Suprapubic skin (tissue), 4 donors: Measurements from ENCODE around the gene TRPV4. TPM values are rescaled to one million over a fixed set of nuclear protein-coding genes. Genes with fewer than 3 reads are reported as not detected.
A peak's percentile ranks its signal among the peaks of the same experiment; 100 is the strongest.

ENCODE experiments used
- DNase-seq, 2 donors: peaks; one replicate each; pipeline ENCODE4 v3.0.0-alpha.2; 2019; ENCODE audit warnings: low spot score in 2 of 2
- H3K27ac ChIP-seq: fragments of 200-600 bp; sonication (generic); one replicate; pipeline ENCODE4 v1.5.1; 2019
- H3K27me3 ChIP-seq: fragments of 200-600 bp; sonication (generic); one replicate; pipeline ENCODE4 v1.5.1; 2019
- H3K36me3 ChIP-seq: fragments of 200-600 bp; sonication (generic); one replicate; pipeline ENCODE4 v1.5.1; 2019
- H3K4me1 ChIP-seq: fragments of 200-600 bp; sonication (generic); one replicate; pipeline ENCODE4 v1.5.1; 2019
- H3K4me3 ChIP-seq: fragments of 200-600 bp; sonication (generic); one replicate; pipeline ENCODE4 v1.5.1; 2019; ENCODE audit warnings: mild to moderate bottlenecking
- H3K9me3 ChIP-seq: fragments of 200-600 bp; sonication (generic); one replicate; pipeline ENCODE4 v1.5.1; 2019
- CTCF ChIP-seq, 2 donors: fragments of 200-600 bp in 1 of 2; fragments of 450-650 bp in 1 of 2; sonication (generic) in 1 of 2; IDR thresholded peaks; one replicate each; pipeline ENCODE4 v1.5.1; 2016 to 2019; ENCODE audit warnings: antibody characterized with exemption in 2 of 2, mild to moderate bottlenecking in 1 of 2, moderate library complexity in 1 of 2
- EP300 ChIP-seq: sonication (generic); formaldehyde crosslinking; IDR thresholded peaks from one replicate; pipeline ENCODE4 v1.6.1; 2017; ENCODE audit warnings: antibody characterized with exemption
- POLR2A ChIP-seq, 2 donors: fragments of 450-650 bp; IDR thresholded peaks; one replicate each; pipeline ENCODE4 v1.6.1; 2017; ENCODE audit warnings: antibody characterized with exemption in 2 of 2, mild to moderate bottlenecking in 2 of 2, moderate library complexity in 2 of 2
- POLR2AphosphoS5 ChIP-seq, 3 donors: sonication (generic); formaldehyde crosslinking; IDR thresholded peaks; one replicate each; pipeline ENCODE4 v1.6.1; 2017; ENCODE audit warnings: antibody characterized with exemption in 3 of 3
- WGBS: methylation state at CpG from one replicate; pipeline ENCODE4 v1.1.5; 2018; 5-methylcytosine and 5-hydroxymethylcytosine counted together
- total RNA-seq, 4 donors: library from RNA; depleted of rRNA; stranded (reverse); fragments of >200 nt; gene quantifications; one replicate each; pipeline ENCODE4 v1.1.0, GENCODE V29; 2016

TRPV4 gene
- total RNA-seq, 4 donors from 2014 or later: 4.0 to 11.9 (median 5.4) TPM

- no peaks in the 10 kb centered on the region for H3K27me3 ChIP-seq
- H3K36me3 ChIP-seq: no peaks in the 10 kb centered on the region
- H3K9me3 ChIP-seq: no peaks in the 10 kb centered on the region
- H3K27ac ChIP-seq: peak overlapping the region; percentile 7
- no peak for DNase-seq
- peaks cover 52% of the 10 kb centered on the region for H3K4me1 ChIP-seq
- no peak overlapping the region for H3K4me3 ChIP-seq
- no peak for TF ChIP-seq POLR2AphosphoS5 (IDR thresholded peaks at IDR 0.05)
- TF ChIP-seq POLR2A (IDR thresholded peaks at IDR 0.05): no peak
- TF ChIP-seq CTCF (IDR thresholded peaks at IDR 0.05): no peak
- no peak for TF ChIP-seq EP300
These were observed 11.2 kb downstream of the TRPV4 start for GRCh38 chr12:109821968-109822367.

DNA sequence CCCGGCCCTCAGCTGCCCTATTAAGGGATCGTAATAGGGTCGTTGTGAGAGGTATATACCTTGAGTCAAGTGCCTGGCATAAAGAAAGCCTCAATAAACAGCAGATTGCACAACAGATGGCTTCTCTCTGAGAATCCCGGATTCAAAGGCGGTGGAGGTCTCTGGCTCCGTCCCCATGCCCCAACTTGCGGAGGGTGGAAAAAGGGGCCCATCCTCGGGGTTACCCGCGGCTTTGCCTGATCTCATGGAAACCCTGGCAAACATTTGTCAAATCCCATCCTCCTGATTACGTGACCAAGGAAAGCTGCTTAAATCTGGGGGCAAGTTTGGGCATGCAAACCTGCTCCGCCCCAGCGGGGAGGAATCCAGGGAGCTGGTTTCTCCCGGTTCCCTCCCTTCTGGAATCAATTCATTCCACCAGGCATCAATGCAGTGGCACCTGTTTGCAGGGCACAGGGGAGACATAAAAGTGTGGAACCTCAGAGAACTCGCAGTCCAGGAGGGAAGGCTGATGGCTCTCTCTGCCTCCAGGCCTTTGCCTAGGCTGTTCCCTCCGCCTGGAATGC is 12.3 kb downstream of the TRPV4 start:
- 41% methylated on average over 15 of the region's 16 CpGs for WGBS

GRCh38 chr12:109818905-109819500 is 14.2 kb downstream of the TRPV4 start:
- Histone ChIP-seq H3K36me3 (peaks cover 6% of the 10 kb centered on the region), H3K27ac (peak overlapping the region; percentile 2), H3K4me1 (peaks cover 52% of the 10 kb centered on the region), H3K9me3 (no peaks in the 10 kb centered on the region), H3K27me3 (no peaks in the 10 kb centered on the region), H3K4me3 (no peak overlapping the region)
- no peak for TF ChIP-seq EP300
- TF ChIP-seq CTCF (IDR thresholded peaks at IDR 0.05): no peak
- no peak for TF ChIP-seq POLR2A (IDR thresholded peaks at IDR 0.05)
- no peak for TF ChIP-seq POLR2AphosphoS5 (IDR thresholded peaks at IDR 0.05)
- WGBS: 21% methylated on average over 7 of the region's 10 CpGs
- DNase-seq: no peak

More for the DNA sequence above, 12.3 kb downstream of the TRPV4 start:
- H3K27ac ChIP-seq: peak overlapping the region; percentile 77
- H3K4me1 ChIP-seq: peaks cover 52% of the 10 kb centered on the region
- DNase-seq: no peak
- peak overlapping the region; percentile 24 for H3K4me3 ChIP-seq
- no peaks in the 10 kb centered on the region for H3K9me3 ChIP-seq
- H3K36me3 ChIP-seq: no peaks in the 10 kb centered on the region
- no peaks in the 10 kb centered on the region for H3K27me3 ChIP-seq
- TF ChIP-seq POLR2AphosphoS5 (IDR thresholded peaks at IDR 0.05) (peak in 1 of 3 donors; percentile 18), EP300 (no peak)

DNA sequence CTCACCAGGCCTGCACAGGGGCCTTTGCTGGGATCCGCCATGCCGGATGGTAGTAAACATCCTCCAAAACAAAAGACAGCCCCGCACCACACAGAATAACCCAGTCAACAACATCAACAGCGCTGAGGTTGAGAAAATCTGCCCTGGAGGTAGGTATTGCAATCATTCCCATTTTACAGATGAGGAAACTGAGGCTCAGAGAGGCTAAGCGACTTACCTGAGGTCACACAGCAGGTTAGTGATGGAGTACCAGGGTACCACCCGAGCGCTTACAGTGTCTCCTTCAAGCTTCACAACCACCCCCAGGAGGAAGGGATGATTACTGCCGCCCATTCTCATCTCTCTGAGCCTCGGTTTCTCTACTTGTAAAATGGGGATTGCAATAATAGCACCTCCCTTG is 14.9 kb downstream of the TRPV4 start:
- Histone ChIP-seq H3K27ac (no peak overlapping the region), H3K4me3 (no peak overlapping the region), H3K27me3 (no peaks in the 10 kb centered on the region), H3K36me3 (peaks cover 11% of the 10 kb centered on the region), H3K4me1 (peaks cover 48% of the 10 kb centered on the region), H3K9me3 (no peaks in the 10 kb centered on the region)
- TF ChIP-seq POLR2AphosphoS5 (IDR thresholded peaks at IDR 0.05) (no peak), CTCF (IDR thresholded peaks at IDR 0.05) (no peak), POLR2A (IDR thresholded peaks at IDR 0.05) (no peak), EP300 (no peak)
- 92% methylated on average over 9 of the region's 9 CpGs for WGBS
- DNase-seq: no peak

- H3K27ac ChIP-seq: no peak overlapping the region
These were observed 15.5 kb downstream of the TRPV4 start for GRCh38 chr12:109817627-109818231.

More at GRCh38 chr12:109817627-109818231, 15.5 kb downstream of the TRPV4 start:
- H3K9me3 ChIP-seq: no peaks in the 10 kb centered on the region
- peaks cover 43% of the 10 kb centered on the region for H3K4me1 ChIP-seq
- WGBS: 84% methylated on average over 8 of the region's 8 CpGs
- no peaks in the 10 kb centered on the region for H3K27me3 ChIP-seq
- peaks cover 14% of the 10 kb centered on the region for H3K36me3 ChIP-seq
- no peak for TF ChIP-seq POLR2A (IDR thresholded peaks at IDR 0.05)
- no peak for TF ChIP-seq EP300
- TF ChIP-seq POLR2AphosphoS5 (IDR thresholded peaks at IDR 0.05): no peak
- no peak for TF ChIP-seq CTCF (IDR thresholded peaks at IDR 0.05)
- no peak for DNase-seq
- no peak overlapping the region for H3K4me3 ChIP-seq
